ENCODE results near the gene PDE9A. TPM values are rescaled to one million over a fixed set of nuclear protein-coding genes. Genes with fewer than 3 reads are reported as not detected.
A peak's percentile ranks its signal among the peaks of the same experiment; 100 is the strongest.

The PDE9A gene
- total and polyA plus RNA-seq, 2 experiments from 2014 or later: not detected

DNA sequence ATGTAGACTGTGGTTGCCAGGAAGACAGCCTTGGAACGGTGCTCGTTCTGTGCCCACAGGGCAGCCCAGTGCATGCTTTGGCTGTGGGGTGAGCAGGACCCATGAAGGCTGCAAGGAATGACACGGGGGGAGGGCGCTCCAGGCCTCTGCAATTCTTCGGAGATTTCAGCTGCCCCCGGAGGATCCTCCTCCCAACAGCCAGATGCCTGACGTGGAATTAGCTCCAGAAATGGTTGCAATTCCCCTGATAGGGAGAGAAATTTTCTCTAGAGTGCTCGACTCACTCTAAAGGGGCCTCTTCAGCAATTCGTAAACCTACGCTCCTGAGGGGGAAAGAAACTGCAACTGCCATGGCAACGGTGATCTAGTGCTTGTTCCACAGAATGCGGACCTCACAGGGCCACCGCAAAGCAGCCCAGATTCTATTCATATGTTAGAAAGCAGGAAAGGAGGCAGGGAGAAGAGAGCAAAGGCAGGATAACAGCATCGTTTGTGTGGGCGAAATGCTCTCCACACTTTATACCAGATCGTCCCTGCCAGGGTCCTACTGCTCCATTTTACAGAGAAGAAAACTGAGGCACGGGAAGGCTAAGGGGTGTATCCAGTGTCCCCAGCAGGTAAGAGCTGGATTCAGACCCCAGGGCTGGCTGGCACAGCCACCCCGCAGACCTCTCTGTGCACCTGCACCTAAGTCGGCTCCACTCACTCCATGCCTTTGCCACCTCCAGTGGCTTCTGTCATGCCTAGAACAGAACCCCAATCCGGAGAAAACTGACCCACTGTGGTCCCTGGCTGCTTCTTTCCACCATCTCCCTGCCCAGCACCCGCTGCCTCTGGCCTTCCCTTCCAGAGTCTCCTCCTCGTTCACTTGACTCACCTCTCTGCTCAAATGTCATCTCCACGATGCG is 11.9 kb upstream of the PDE9A start:
- in situ Hi-C loops (cut with MboI): no loop called here
- peak; percentile 21 for DNase-seq
- Histone ChIP-seq H4K20me1 (ENCODE audit: insufficient read depth) (no peaks in the 10 kb centered on the region), H2AFZ (no peak overlapping the region), H3K27me3 (replicated peaks; ENCODE audit: insufficient read depth) (peaks cover 48% of the 10 kb centered on the region), H3K9me3 (ENCODE audit: low read depth) (no peaks in the 10 kb centered on the region), H3K27ac (no peak overlapping the region), H3K9ac (no peak overlapping the region), H3K79me2 (ENCODE audit: insufficient read depth) (no peaks in the 10 kb centered on the region), H3K9me2 (ENCODE audit: insufficient read depth) (no peaks in the 10 kb centered on the region), H3K4me1 (ENCODE audit: insufficient read depth) (peaks cover 4% of the 10 kb centered on the region), H3K4me3 (no peak overlapping the region), H3K36me3 (ENCODE audit: low read depth) (no peaks in the 10 kb centered on the region), H3K4me2 (ENCODE audit: unreplicated experiment) (no peak overlapping the region), H3F3A (ENCODE audit: insufficient read depth) (peaks cover 5% of the 10 kb centered on the region; the same call in 1 of the 2 replicates)
- 33 to 36% methylated on average over 24 of the region's 24 CpGs for WGBS, 2 experiments (ENCODE audit: low coverage in 1 of 2, low lambda C conversion rate in 2 of 2, missing lambda C conversion rate in 2 of 2)
- TF ChIP-seq EZH2 (IDR thresholded peaks at IDR 0.05; ENCODE audit: insufficient read depth, poor library complexity, severe bottlenecking): no peak

DNA sequence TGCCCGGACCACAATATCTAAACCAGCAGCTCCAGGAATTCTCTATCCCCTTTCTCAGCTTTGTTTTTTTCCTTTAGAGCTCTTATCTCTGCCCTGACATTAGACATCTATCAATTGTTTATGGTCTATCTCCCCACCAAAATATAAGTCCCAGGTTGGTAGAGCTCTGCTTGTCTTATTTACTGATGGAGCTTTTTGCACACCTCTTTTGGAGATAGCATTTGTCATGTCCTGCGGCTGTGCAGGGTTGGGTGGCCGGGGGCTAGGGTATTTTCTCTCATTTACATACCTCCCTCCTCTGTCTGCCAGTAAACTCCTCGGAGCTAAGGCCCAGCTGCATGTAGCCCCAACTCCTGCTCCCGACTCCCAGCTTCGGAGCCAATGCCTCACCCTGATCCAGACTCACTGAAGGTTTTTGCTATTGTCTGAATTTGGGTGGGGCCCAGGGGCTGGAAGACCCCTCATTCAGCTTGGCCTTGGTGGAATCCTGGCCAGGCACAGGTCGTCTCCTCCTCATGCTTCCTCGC is 11.1 kb upstream of the PDE9A start:
- 51 to 53% methylated on average over 7 to 8 of the region's 8 CpGs for WGBS, 2 experiments (ENCODE audit: low coverage in 1 of 2, low lambda C conversion rate in 2 of 2, missing lambda C conversion rate in 2 of 2)
- peaks cover 51% of the 10 kb centered on the region for H3K27me3 ChIP-seq (replicated peaks; ENCODE audit: insufficient read depth)
- H2AFZ ChIP-seq: no peak overlapping the region
- DNase-seq: no peak
- H3K9ac ChIP-seq: no peak overlapping the region
- no peak overlapping the region for H3K4me2 ChIP-seq (ENCODE audit: unreplicated experiment)
- H3K79me2 ChIP-seq (ENCODE audit: insufficient read depth): no peaks in the 10 kb centered on the region
- no peaks in the 10 kb centered on the region for H3K36me3 ChIP-seq (ENCODE audit: low read depth)
- H3K4me3 ChIP-seq: no peak overlapping the region
- no peaks in the 10 kb centered on the region for H3K9me2 ChIP-seq (ENCODE audit: insufficient read depth)
- no peak for TF ChIP-seq EZH2phosphoT487 (IDR thresholded peaks at IDR 0.05; ENCODE audit: insufficient read depth, low read depth)
- TF ChIP-seq EZH2 (IDR thresholded peaks at IDR 0.05; ENCODE audit: insufficient read depth, poor library complexity, severe bottlenecking): no peak
- H3K4me1 ChIP-seq (ENCODE audit: insufficient read depth): no peaks in the 10 kb centered on the region; the same call in 1 of the 2 replicates
- in situ Hi-C loops (cut with MboI): no loop called here
- H3K27ac ChIP-seq: no peak overlapping the region
- H3K9me3 ChIP-seq (ENCODE audit: low read depth): no peaks in the 10 kb centered on the region
- no peaks in the 10 kb centered on the region for H3F3A ChIP-seq (ENCODE audit: insufficient read depth)
- no peaks in the 10 kb centered on the region for H4K20me1 ChIP-seq (ENCODE audit: insufficient read depth)

GRCh38 chr21:42644223-42645208 is 8.9 kb upstream of the PDE9A start:
- in situ Hi-C loops (cut with MboI): no loop called here
- H3F3A ChIP-seq (ENCODE audit: insufficient read depth): no peaks in the 10 kb centered on the region
- H3K4me1 ChIP-seq (ENCODE audit: insufficient read depth): no peaks in the 10 kb centered on the region; the same call in 1 of the 2 replicates
- H3K36me3 ChIP-seq (ENCODE audit: low read depth): no peaks in the 10 kb centered on the region
- no peaks in the 10 kb centered on the region for H3K79me2 ChIP-seq (ENCODE audit: insufficient read depth)
- peaks cover 45% of the 10 kb centered on the region for H3K27me3 ChIP-seq (replicated peaks; ENCODE audit: insufficient read depth)
- no peak for TF ChIP-seq EZH2 (IDR thresholded peaks at IDR 0.05; ENCODE audit: insufficient read depth, poor library complexity, severe bottlenecking)
- TF ChIP-seq EZH2phosphoT487 (IDR thresholded peaks at IDR 0.05; ENCODE audit: insufficient read depth, low read depth): no peak
- no peak overlapping the region for H3K4me3 ChIP-seq
- no peaks in the 10 kb centered on the region for H3K9me2 ChIP-seq (ENCODE audit: insufficient read depth)
- WGBS, 2 experiments (ENCODE audit: low coverage in 1 of 2, low lambda C conversion rate in 2 of 2, missing lambda C conversion rate in 2 of 2): 68 to 74% methylated on average over 20 of the region's 21 CpGs
- no peak overlapping the region for H3K9ac ChIP-seq
- no peaks in the 10 kb centered on the region for H4K20me1 ChIP-seq (ENCODE audit: insufficient read depth)
- no peak overlapping the region for H3K27ac ChIP-seq
- peak; percentile 52 for DNase-seq
- no peak overlapping the region for H3K4me2 ChIP-seq (ENCODE audit: unreplicated experiment)
- H2AFZ ChIP-seq: no peak overlapping the region
- H3K9me3 ChIP-seq (ENCODE audit: low read depth): no peaks in the 10 kb centered on the region
